ENCODE measurements around the gene CACNA1A. TPM values are rescaled to one million over a fixed set of nuclear protein-coding genes. Genes with fewer than 3 reads are reported as not detected.

CACNA1A gene
- total and polyA plus RNA-seq, 8 donors = 0.58 to 12.5 (median 3.8) TPM; not detected in 1

GRCh38 chr19:13314761-13315160 lies 191.5 kb downstream of the CACNA1A start:
- no peaks in the 10 kb centered on the region for H3K4me1 ChIP-seq
- H3K36me3 ChIP-seq = no peaks in the 10 kb centered on the region
- 34 to 68% (median 58%) methylated on average over 3 of the region's 3 CpGs for WGBS, 5 donors
- no peak overlapping the region for H3K4me3 ChIP-seq
- no peak for DNase-seq
- peaks cover 0 to 24% (median 20%) of the 10 kb centered on the region in 4 donors for H3K9me3 ChIP-seq
- TF ChIP-seq POLR2A (IDR thresholded peaks at IDR 0.05) (no peak), EP300 (IDR thresholded peaks at IDR 0.05) (no peak), CTCF (IDR thresholded peaks at IDR 0.05) (no peak), POLR2AphosphoS5 (IDR thresholded peaks at IDR 0.05) (no peak)
- H3K27me3 ChIP-seq = no peaks in the 10 kb centered on the region
- intact Hi-C loops (cut with DNase I; ENCODE audit: low total_unique reads) = no loop called here
- H3K27ac ChIP-seq = no peak overlapping the region

- H3K4me3 ChIP-seq = no peak overlapping the region
- no peaks in the 10 kb centered on the region for H3K36me3 ChIP-seq
- H3K4me1 ChIP-seq = no peaks in the 10 kb centered on the region
- no peak for DNase-seq
- intact Hi-C loops (cut with DNase I; ENCODE audit: low total_unique reads) = no loop called here
- H3K9me3 ChIP-seq = peaks cover 0 to 24% (median 20%) of the 10 kb centered on the region in 4 donors
- 66 to 81% (median 79%) methylated on average over 2 of the region's 2 CpGs for WGBS, 5 donors
- H3K27ac ChIP-seq = no peak overlapping the region
- TF ChIP-seq POLR2AphosphoS5 (IDR thresholded peaks at IDR 0.05) (no peak), POLR2A (IDR thresholded peaks at IDR 0.05) (no peak), EP300 (IDR thresholded peaks at IDR 0.05) (no peak), CTCF (IDR thresholded peaks at IDR 0.05) (no peak)
- no peaks in the 10 kb centered on the region for H3K27me3 ChIP-seq
Measured at GRCh38 chr19:13313875-13314274, 192.4 kb downstream of the CACNA1A start.

GRCh38 chr19:13309864-13310263 lies 196.4 kb downstream of the CACNA1A start:
- WGBS, 5 donors = 68 to 77% (median 69%) methylated on average over 8 of the region's 8 CpGs
- intact Hi-C loops (cut with DNase I; ENCODE audit: low total_unique reads) = no loop called here
- no peak for DNase-seq
- Histone ChIP-seq H3K4me3 (no peak overlapping the region), H3K4me1 (no peaks in the 10 kb centered on the region), H3K27me3 (peaks cover 0 to 19% (median 4%) of the 10 kb centered on the region in 3 donors), H3K9me3 (peaks cover 0 to 24% (median 18%) of the 10 kb centered on the region in 4 donors), H3K27ac (no peak overlapping the region), H3K36me3 (no peaks in the 10 kb centered on the region)
- TF ChIP-seq EP300 (IDR thresholded peaks at IDR 0.05) (no peak), POLR2AphosphoS5 (IDR thresholded peaks at IDR 0.05) (no peak), POLR2A (IDR thresholded peaks at IDR 0.05) (no peak), CTCF (IDR thresholded peaks at IDR 0.05) (no peak)

- 71 to 78% (median 73%) methylated on average over 23 to 24 of the region's 24 CpGs for WGBS, 5 donors
Measured at GRCh38 chr19:13303381-13304129, 202.7 kb downstream of the CACNA1A start.

More at GRCh38 chr19:13303381-13304129, 202.7 kb downstream of the CACNA1A start:
- no peaks in the 10 kb centered on the region for H3K36me3 ChIP-seq
- H3K4me1 ChIP-seq = peaks cover 0 to 4% (median 2%) of the 10 kb centered on the region in 4 donors
- no peak overlapping the region for H3K27ac ChIP-seq
- peaks cover 0 to 80% (median 27%) of the 10 kb centered on the region in 3 donors for H3K27me3 ChIP-seq
- no peak overlapping the region for H3K4me3 ChIP-seq
- TF ChIP-seq POLR2A (IDR thresholded peaks at IDR 0.05) (no peak), CTCF (IDR thresholded peaks at IDR 0.05) (no peak), POLR2AphosphoS5 (IDR thresholded peaks at IDR 0.05) (no peak)
- H3K9me3 ChIP-seq = no peaks in the 10 kb centered on the region
- intact Hi-C loops (cut with DNase I; ENCODE audit: low total_unique reads) = no loop called here
- no peak for DNase-seq
